GM19351 (cell line): ENCODE results near the gene NEK10.
A peak's percentile ranks its signal among the peaks of the same experiment; 100 is the strongest.

Source experiments
- ATAC-seq: cut with Tn5 transposase; IDR thresholded peaks from one replicate; pipeline ENCODE4 v1.9.1; 2021; ENCODE audit warnings: mild to moderate bottlenecking, moderate library complexity; ENCODE audit not compliant: unreplicated experiment

NEK10 gene

GRCh38 chr3:27185231-27185989 is 183.8 kb downstream of the NEK10 start:
- ATAC-seq, result no peak

- no peak for ATAC-seq
These were observed 184.9 kb downstream of the NEK10 start for GRCh38 chr3:27184261-27184660.

GRCh38 chr3:27176256-27176655 is 192.9 kb downstream of the NEK10 start:
- no peak for ATAC-seq

GRCh38 chr3:27174530-27174929 is 194.7 kb downstream of the NEK10 start:
- ATAC-seq, result no peak

- ATAC-seq, result peak; percentile 99
These were observed 198.1 kb downstream of the NEK10 start for GRCh38 chr3:27171113-27171512.

- no peak for ATAC-seq
These were observed 202.3 kb downstream of the NEK10 start for GRCh38 chr3:27166888-27167287.

- ATAC-seq, result no peak
These were observed 203.9 kb downstream of the NEK10 start for GRCh38 chr3:27165321-27165721.

GRCh38 chr3:27160779-27161287 is 208.3 kb downstream of the NEK10 start:
- no peak for ATAC-seq

GRCh38 chr3:27160146-27160545 is 209.0 kb downstream of the NEK10 start:
- ATAC-seq, result no peak

- no peak for ATAC-seq
These were observed 222.0 kb downstream of the NEK10 start for GRCh38 chr3:27147215-27147614.

- ATAC-seq, result no peak
These were observed 222.4 kb downstream of the NEK10 start for GRCh38 chr3:27146786-27147185.

- no peak for ATAC-seq
These were observed 223.5 kb downstream of the NEK10 start for GRCh38 chr3:27145719-27146118.

GRCh38 chr3:27141668-27142067 is 227.5 kb downstream of the NEK10 start:
- no peak for ATAC-seq

- no peak for ATAC-seq
These were observed 230.6 kb downstream of the NEK10 start for GRCh38 chr3:27138562-27138961.

- no peak for ATAC-seq
These were observed 231.2 kb downstream of the NEK10 start for GRCh38 chr3:27138005-27138404.

- ATAC-seq, result peak; percentile 97
These were observed 234.9 kb downstream of the NEK10 start for GRCh38 chr3:27134171-27134796.

GRCh38 chr3:27133060-27133459 is 236.1 kb downstream of the NEK10 start:
- ATAC-seq, result no peak

- no peak for ATAC-seq
These were observed 238.4 kb downstream of the NEK10 start for GRCh38 chr3:27130796-27131195.

GRCh38 chr3:27127879-27128278 is 241.3 kb downstream of the NEK10 start:
- ATAC-seq, result no peak

- no peak for ATAC-seq
These were observed 242.0 kb downstream of the NEK10 start for GRCh38 chr3:27127195-27127594.

- no peak for ATAC-seq
These were observed 243.2 kb downstream of the NEK10 start for GRCh38 chr3:27125821-27126501.

- ATAC-seq, result no peak
These were observed 249.5 kb downstream of the NEK10 start for GRCh38 chr3:27119639-27120038.
